Activated T-helper 1 cell treated with anti-CD3 and anti-CD28 coated beads, Interleukin-2, amount 50 U/mL, for 16 hours (primary cell): ENCODE results near the gene MAP3K10.
"Not testable (repeated sequence)": the region's sequence is repeated elsewhere in the genome, so short reads cannot be mapped to it uniquely, and the experiment has no call there.

Experiments used
- DNase-seq, 2 donors: peaks; one replicate each; pipeline ENCODE4 v3.0.0-alpha.2; 2020; ENCODE audit warnings: low read depth in 1 of 2, low spot score in 1 of 2

MAP3K10 gene

GRCh38 chr19:40216777-40217026 lies 25.5 kb downstream of the MAP3K10 start:
- no peak for DNase-seq

GRCh38 chr19:40217027-40217810 lies 26.0 kb downstream of the MAP3K10 start:
- DNase-seq = no peak

GRCh38 chr19:40217934-40218890 lies 27.0 kb downstream of the MAP3K10 start, which contains the start of gene TTC9B:
TSS of gene TTC9B (minus strand) at chr19:40218384. CDS start at chr19:40218381, 3 bp downstream.
- peak in 1 of 2 donors; percentile 17 for DNase-seq

- not testable (repeated sequence) for DNase-seq
Measured at GRCh38 chr19:40219029-40219428, 27.8 kb downstream of the MAP3K10 start.

GRCh38 chr19:40219721-40220276 lies 28.6 kb downstream of the MAP3K10 start:
- no peak for DNase-seq

DNA sequence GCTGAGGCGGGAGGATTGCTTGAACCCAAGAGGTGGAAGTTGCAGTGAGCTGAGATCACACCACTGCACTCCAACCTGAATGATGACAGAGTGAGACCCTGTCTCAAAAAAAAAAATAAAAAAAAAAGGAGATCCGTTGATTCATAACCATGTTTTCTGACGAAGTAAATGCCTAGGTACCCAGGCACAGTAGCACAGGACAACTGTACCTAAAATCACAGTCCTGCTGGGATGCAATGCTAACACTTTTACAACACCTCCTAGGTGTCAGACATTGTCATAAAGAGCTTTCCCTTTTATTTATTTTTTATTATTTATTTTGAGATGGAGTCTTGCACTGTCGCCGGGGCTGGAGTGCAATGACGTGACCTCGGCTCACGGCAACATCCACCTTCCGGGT lies 29.4 kb downstream of the MAP3K10 start:
- DNase-seq = no peak

DNA sequence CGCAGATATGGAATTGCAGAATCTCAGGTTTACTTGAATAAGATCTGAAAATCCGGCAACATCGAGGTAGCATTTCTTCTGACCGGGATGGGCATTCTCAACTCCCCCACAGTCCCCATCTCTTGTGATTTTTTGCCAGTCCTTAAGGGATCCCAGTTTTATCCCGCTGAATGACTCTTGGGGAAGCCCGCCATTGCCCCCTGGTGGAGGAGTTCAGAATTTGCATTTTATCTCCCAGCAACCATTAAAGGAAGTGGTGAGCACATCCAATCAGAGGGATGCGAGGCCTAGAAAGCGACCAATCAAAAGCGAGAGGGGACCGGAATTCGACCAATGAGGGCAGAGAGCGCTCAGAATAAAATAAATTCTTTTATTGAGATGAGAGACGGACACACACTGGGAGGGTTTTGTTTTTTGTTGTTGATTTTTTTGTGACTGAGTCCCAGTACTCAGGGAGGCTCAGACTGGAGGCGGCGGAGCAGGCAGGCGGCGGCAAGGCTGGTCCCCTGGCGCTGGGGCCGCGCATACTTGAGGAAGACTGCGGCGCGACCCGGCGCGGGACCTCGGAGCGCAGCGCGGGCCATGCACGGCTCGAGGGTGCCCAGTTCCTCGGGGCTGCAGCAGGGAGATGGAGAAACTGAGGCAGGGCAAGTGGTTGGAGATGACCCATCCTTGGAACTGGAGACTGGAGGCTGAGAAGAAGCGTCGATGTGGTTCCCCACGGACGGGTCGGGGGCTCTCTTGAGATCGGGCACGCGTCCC lies 30.8 kb downstream of the MAP3K10 start:
- DNase-seq = peak; percentile 27 to 57

DNA sequence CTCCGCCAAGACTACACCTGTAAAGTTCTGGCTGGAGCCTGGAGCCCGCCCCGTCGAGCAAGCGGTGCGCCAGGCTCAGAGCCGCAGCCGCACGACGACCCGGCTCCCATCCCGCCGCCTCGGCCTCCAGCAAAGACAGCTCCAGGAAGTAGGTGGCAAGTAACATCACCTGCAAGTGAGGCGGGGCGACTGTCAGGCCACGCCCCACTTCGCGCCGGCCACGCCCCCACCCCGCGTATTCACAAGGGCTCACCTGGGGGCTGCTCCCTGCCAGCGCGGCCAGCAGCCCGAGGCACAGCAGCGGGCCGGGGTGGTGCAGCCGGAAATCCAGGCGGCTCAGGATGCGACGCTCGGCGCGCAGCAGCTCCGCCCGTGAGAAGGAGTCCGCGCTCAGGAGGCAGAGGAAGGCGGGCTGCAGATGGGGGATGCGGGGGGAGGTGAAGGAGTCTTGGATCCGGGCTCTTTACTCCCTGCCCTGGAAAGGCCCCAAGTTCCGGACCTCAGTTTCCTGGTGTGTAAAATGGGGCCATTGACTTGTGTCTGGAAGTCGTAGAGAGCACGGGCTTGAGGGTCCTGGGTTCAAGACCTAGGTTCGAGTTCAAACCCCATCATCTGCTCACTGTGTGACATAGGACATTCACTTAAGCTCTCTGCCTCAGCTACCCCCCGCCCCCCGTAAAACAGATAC lies 32.1 kb downstream of the MAP3K10 start:
- no peak for DNase-seq

- no peak for DNase-seq
Measured at GRCh38 chr19:40224342-40225150, 33.3 kb downstream of the MAP3K10 start.

- DNase-seq = no peak
Measured at GRCh38 chr19:40225440-40226305, 34.4 kb downstream of the MAP3K10 start.

- no peak for DNase-seq
Measured at GRCh38 chr19:40228346-40228745, 37.1 kb downstream of the MAP3K10 start.

- DNase-seq = no peak
Measured at GRCh38 chr19:40228863-40229262, 37.6 kb downstream of the MAP3K10 start.

DNA sequence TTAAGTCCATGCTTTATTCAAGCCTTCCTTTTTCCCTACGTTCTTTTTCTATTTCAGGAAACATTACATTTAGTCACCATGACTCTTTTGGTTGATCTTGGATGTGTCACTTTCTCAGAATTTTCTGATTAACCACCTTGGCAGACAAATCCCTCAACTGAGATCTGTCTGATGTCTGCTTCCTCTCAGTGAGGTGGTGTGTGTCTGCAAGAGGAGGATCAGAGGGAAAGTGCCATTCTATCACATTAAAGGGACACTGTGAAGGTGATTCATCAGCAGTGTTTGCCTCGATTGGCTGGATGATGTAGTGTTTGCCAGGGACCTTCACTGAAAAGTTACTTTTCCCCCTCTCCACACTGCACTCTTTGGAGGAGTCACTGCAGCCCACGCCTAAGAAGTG lies 38.3 kb downstream of the MAP3K10 start:
- no peak for DNase-seq

DNA sequence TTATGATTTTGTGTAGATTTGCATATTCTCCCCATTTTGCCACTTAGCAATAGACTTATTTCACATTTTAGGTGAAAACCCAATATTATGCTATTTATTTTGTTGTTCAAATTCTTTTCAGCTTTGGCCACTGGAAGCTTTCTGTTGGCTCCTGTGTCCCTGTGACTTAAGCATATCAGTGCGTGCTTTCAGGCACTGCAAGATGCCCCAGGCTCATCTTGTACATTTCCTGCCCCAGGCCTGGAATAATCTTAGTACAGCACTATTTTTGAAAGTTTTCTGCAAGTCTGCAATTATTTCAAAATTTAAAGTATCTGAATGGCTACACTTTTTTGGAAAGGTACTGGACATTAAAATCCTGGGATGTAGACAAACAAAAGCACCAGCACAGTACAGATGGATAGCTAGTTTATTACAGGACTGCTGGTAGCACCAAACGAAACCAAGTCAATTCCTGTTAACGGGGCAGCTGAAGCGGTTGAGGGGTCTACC lies 38.7 kb downstream of the MAP3K10 start:
- DNase-seq = no peak

DNA sequence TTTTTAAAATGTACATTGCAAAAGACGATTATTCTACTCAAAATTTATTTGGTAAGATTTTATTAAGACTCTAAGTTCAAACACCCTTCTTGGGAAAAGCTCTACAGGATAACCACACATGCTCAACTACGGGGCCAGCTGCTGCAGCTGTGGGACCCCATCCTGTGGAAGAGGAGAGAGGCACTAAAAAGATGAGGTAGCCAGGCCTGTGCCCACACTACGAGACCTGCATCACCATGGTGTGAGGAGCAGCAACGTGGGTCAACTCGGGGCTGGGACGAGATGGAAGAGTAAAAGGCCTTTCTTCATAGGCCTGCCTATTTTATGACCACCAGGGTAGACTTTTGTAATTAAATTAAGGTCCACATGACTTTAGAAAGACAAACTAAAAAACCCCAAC lies 39.8 kb downstream of the MAP3K10 start:
- DNase-seq = no peak

DNA sequence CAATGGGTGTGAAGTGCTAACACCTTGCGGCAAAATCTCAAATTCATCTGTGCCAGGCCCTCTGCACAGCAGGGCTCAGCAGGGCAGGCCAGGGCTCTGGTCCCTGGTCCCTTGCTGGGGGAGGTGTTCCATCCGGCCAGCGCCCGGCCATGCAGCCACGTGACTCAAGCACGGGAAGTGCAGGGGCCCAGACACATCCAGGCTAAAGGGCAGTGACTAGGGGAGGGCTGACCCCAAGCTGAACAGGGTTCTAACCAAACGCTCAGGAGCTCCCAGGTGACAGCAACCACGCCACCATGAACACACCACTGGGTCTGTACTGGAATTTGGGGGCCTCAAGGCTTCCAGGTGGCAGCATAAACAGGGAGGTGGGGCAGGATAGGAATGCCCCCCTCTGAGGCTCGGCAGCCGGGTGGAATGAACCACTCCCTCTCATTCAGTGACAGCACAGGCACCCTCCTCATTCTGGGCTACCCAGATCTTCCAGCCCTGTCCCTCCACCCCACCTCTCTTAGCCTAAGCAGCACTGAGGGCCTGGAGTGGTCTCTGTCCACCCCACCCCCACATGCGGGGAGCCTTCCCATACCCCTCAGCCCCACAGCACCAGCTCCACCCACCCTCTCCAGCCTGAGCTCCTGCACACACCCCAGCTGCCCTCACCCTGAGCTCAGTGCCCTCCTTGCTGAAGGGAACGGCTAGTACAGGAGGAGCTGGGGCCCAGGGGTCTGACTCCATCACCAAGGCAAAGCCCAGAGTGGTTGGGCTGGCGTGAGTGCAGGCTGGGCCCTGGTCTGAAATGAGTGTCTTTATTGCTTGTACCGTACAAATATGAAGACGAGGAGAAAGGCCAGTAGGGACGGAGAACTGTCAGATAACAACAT lies 40.6 kb downstream of the MAP3K10 start:
- no peak for DNase-seq

GRCh38 chr19:40232479-40232878 lies 41.3 kb downstream of the MAP3K10 start:
- DNase-seq = no peak
